IMR-90 (cell line): ENCODE data around the gene CARD14.
A peak's percentile ranks its signal among the peaks of the same experiment; 100 is the strongest.

Experiments
- BHLHE40 ChIP-seq: fragments of 150-350 bp; IDR thresholded peaks from 2 replicates; pipeline ENCODE4 v1.6.1; 2016; ENCODE audit warnings: mild to moderate bottlenecking, low read depth, low read length
- CEBPB ChIP-seq: IDR thresholded peaks from 2 replicates; pipeline ENCODE4 v1.6.1; 2012; ENCODE audit warnings: low read depth, low read length, improper control_type of control experiment
- CHD1 ChIP-seq: IDR thresholded peaks from 2 replicates; pipeline ENCODE4 v1.6.1; 2012; ENCODE audit warnings: low read depth, low read length, improper control_type of control experiment
- CTCF ChIP-seq: conservative IDR thresholded peaks from 2 replicates; pipeline ENCODE4 v1.5.1; 2012; ENCODE audit warnings: mild to moderate bottlenecking, low read depth, low read length, improper control_type of control experiment
- ELK1 ChIP-seq: fragments of 150-350 bp; IDR thresholded peaks from 2 replicates; pipeline ENCODE4 v1.6.1; 2016; ENCODE audit warnings: low read depth, mild to moderate bottlenecking, low read length, moderate library complexity, borderline replicate concordance
- MXI1 ChIP-seq: IDR thresholded peaks from 2 replicates; pipeline ENCODE4 v1.6.1; 2012; ENCODE audit warnings: low read depth, mild to moderate bottlenecking, low read length, moderate library complexity, borderline replicate concordance
- POLR2A ChIP-seq: IDR thresholded peaks from 2 replicates; pipeline ENCODE4 v1.6.1; 2012; ENCODE audit warnings: mild to moderate bottlenecking, low read depth, low read length
- RAD21 ChIP-seq: IDR thresholded peaks from 2 replicates; pipeline ENCODE4 v1.6.1; 2012; ENCODE audit warnings: low read length, improper control_type of control experiment
- SMC3 ChIP-seq: fragments of 150-350 bp; IDR thresholded peaks from 2 replicates; pipeline ENCODE4 v1.6.1; 2016; ENCODE audit warnings: low read depth, mild to moderate bottlenecking, antibody characterized with exemption, low read length, moderate library complexity

GRCh38 chr17:80219013-80219762 is 49.4 kb downstream of the CARD14 start:
- no peak for TF ChIP-seq CTCF
- no peak for TF ChIP-seq RAD21
- TF ChIP-seq POLR2A: no peak
- no peak for TF ChIP-seq SMC3
- peak; percentile 37; the same call in 1 of the 2 replicates for TF ChIP-seq MXI1
- TF ChIP-seq BHLHE40: peak; percentile 86
- TF ChIP-seq ELK1: no peak
- no peak; the same call in 1 of the 2 replicates for TF ChIP-seq CEBPB
- no peak for TF ChIP-seq CHD1
